CD4-positive, alpha-beta T cell treated with Interferon gamma for 1 hour (primary cell): ENCODE results near the gene FAM50B.
"Not testable (repeated sequence)": the region's sequence is repeated elsewhere in the genome, so short reads cannot be mapped to it uniquely, and the experiment has no call there.

Experiments used
- DNase-seq: peaks from one replicate; pipeline ENCODE4 v3.0.0-alpha.2; 2020

FAM50B gene

GRCh38 chr6:3850451-3851203 is 1.5 kb downstream of the FAM50B start:
- no peak for DNase-seq

GRCh38 chr6:3851839-3852238 is 2.7 kb downstream of the FAM50B start:
- DNase-seq, result no peak

- no peak for DNase-seq
These were observed 3.2 kb downstream of the FAM50B start for GRCh38 chr6:3852391-3852790.

GRCh38 chr6:3855866-3856265 is 6.7 kb downstream of the FAM50B start:
- DNase-seq, result no peak

GRCh38 chr6:3856576-3856975 is 7.4 kb downstream of the FAM50B start:
- no peak for DNase-seq

- no peak for DNase-seq
These were observed 8.6 kb downstream of the FAM50B start for GRCh38 chr6:3857468-3858456.

- no peak for DNase-seq
These were observed 10.8 kb downstream of the FAM50B start for GRCh38 chr6:3859878-3860552.

- no peak for DNase-seq
These were observed 12.3 kb downstream of the FAM50B start for GRCh38 chr6:3861424-3861823.

GRCh38 chr6:3862038-3862437 is 12.9 kb downstream of the FAM50B start:
- no peak for DNase-seq

- not testable (repeated sequence) for DNase-seq
These were observed 14.1 kb downstream of the FAM50B start for GRCh38 chr6:3863322-3863721.

GRCh38 chr6:3865463-3865862 is 16.3 kb downstream of the FAM50B start:
- no peak for DNase-seq

- no peak for DNase-seq
These were observed 18.7 kb downstream of the FAM50B start for GRCh38 chr6:3867641-3868502.

GRCh38 chr6:3868544-3868943 is 19.4 kb downstream of the FAM50B start:
- no peak for DNase-seq

- DNase-seq, result no peak
These were observed 20.1 kb downstream of the FAM50B start for GRCh38 chr6:3869284-3869631.

- DNase-seq, result no peak
These were observed 20.7 kb downstream of the FAM50B start for GRCh38 chr6:3869632-3870527.

- no peak for DNase-seq
These were observed 21.4 kb downstream of the FAM50B start for GRCh38 chr6:3870528-3870925.

- DNase-seq, result no peak
These were observed 22.3 kb downstream of the FAM50B start for GRCh38 chr6:3871515-3871914.

- DNase-seq, result no peak
These were observed 22.8 kb downstream of the FAM50B start for GRCh38 chr6:3871939-3872338.

- no peak for DNase-seq
These were observed 23.2 kb downstream of the FAM50B start for GRCh38 chr6:3872370-3872854.

- DNase-seq, result no peak
These were observed 23.9 kb downstream of the FAM50B start for GRCh38 chr6:3873051-3873450.

- no peak for DNase-seq
These were observed 24.9 kb downstream of the FAM50B start for GRCh38 chr6:3874069-3874468.
